K562 (cell line): Measurements from ENCODE around the gene FERMT3. TPM values are rescaled to one million over a fixed set of nuclear protein-coding genes. Genes with fewer than 3 reads are reported as not detected.

ENCODE experiments used
- BRD4 ChIP-seq: fragments of 200-600 bp; sonication (generic); IDR thresholded peaks from 2 replicates; pipeline ENCODE4 v1.6.1; 2017; ENCODE audit warnings: inconsistent platforms
- CBX3 ChIP-seq, 2 experiments: IDR thresholded peaks; 1 replicate in 1 of 2; 2 replicates in 1 of 2; pipeline ENCODE4 v1.6.1; 2012; ENCODE audit warnings: inconsistent platforms in 2 of 2, low read length in 2 of 2, borderline replicate concordance in 1 of 2, control low read depth in 1 of 2
- CHD4 ChIP-seq: fragments of 200-600 bp; sonication (generic); IDR thresholded peaks from 3 replicates; pipeline ENCODE4 v1.6.1; 2012; ENCODE audit warnings: low read depth, mild to moderate bottlenecking, mixed read lengths, low read length, inconsistent platforms; ENCODE audit not compliant: insufficient read depth, insufficient replicate concordance, poor library complexity, severe bottlenecking
- CREM ChIP-seq: IDR thresholded peaks from 2 replicates; pipeline ENCODE4 v1.6.1; 2014; ENCODE audit warnings: antibody characterized with exemption, low read depth
- GABPB2 ChIP-seq: fragments of 250-450 bp; sonication (Bioruptor Pico); conservative IDR thresholded peaks from 2 replicates; pipeline ENCODE4 v1.5.1; 2021; ENCODE audit warnings: mild to moderate bottlenecking
- GMEB1 ChIP-seq: fragments of 250-450 bp; sonication (Bioruptor Pico); IDR thresholded peaks from 2 replicates; pipeline ENCODE4 v1.4.0; 2020; ENCODE audit warnings: mild to moderate bottlenecking
- GTF2E2 ChIP-seq: fragments of 200-800 bp; sonication (Bioruptor generic); IDR thresholded peaks from 2 replicates; pipeline ENCODE4 v1.6.1; 2016; ENCODE audit warnings: missing genetic modification characterization, missing compliant biosample characterization
- GTF3C2 ChIP-seq: IDR thresholded peaks from 3 replicates; pipeline ENCODE4 v1.6.1; 2011; ENCODE audit warnings: borderline replicate concordance, mild to moderate bottlenecking, moderate library complexity; ENCODE audit not compliant: insufficient read length; ENCODE audit errors: extremely low read depth
- HMGXB4 ChIP-seq: sonication (generic); formaldehyde crosslinking; IDR thresholded peaks from 2 replicates; pipeline ENCODE4 v1.8.1; 2023; ENCODE audit warnings: mild to moderate bottlenecking, missing genetic modification reagents
- POLR2H ChIP-seq: IDR thresholded peaks from 2 replicates; pipeline ENCODE4 v1.6.1; 2016; ENCODE audit warnings: missing genetic modification characterization, low read depth, mild to moderate bottlenecking, control low read depth, missing compliant biosample characterization, moderate library complexity
- RUNX1 ChIP-seq: sonication (generic); IDR thresholded peaks from 2 replicates; pipeline ENCODE4 v1.6.1; 2016; ENCODE audit warnings: antibody characterized with exemption, low read depth
- SIN3A ChIP-seq, 2 experiments: fragments of 150-350 bp in 1 of 2; IDR thresholded peaks; 2 replicates each; pipeline ENCODE4 v1.6.1; 2011 to 2016; ENCODE audit warnings: borderline replicate concordance in 2 of 2, low read depth in 2 of 2, low read length in 2 of 2, mild to moderate bottlenecking in 2 of 2, moderate library complexity in 2 of 2; ENCODE audit not compliant: control insufficient read depth in 1 of 2
- SNIP1 ChIP-seq: fragments of 450-650 bp; IDR thresholded peaks from 2 replicates; pipeline ENCODE4 v1.7.1; 2017; ENCODE audit warnings: low read depth, mild to moderate bottlenecking
- TCF15 ChIP-seq: fragments of 250-450 bp; sonication (Bioruptor Pico); IDR thresholded peaks from 2 replicates; pipeline ENCODE4 v1.8.0; 2022; ENCODE audit warnings: moderate library complexity, mild to moderate bottlenecking, inconsistent platforms
- ZBTB26 ChIP-seq: fragments of 450-650 bp; formaldehyde crosslinking; IDR thresholded peaks from 2 replicates; pipeline ENCODE4 v1.4.0; 2022; ENCODE audit warnings: missing genetic modification characterization
- ZNF174 ChIP-seq: fragments of 250-450 bp; sonication (Bioruptor Pico); IDR thresholded peaks from 2 replicates; pipeline ENCODE4 v1.4.0; 2020; ENCODE audit warnings: mild to moderate bottlenecking
- ZNF23 ChIP-seq: fragments of 250-450 bp; sonication (Bioruptor Pico); IDR thresholded peaks from 2 replicates; pipeline ENCODE4 v1.4.0; 2020; ENCODE audit warnings: mild to moderate bottlenecking
- ZNF436 ChIP-seq: fragments of 250-450, 450-650 bp; sonication (Bioruptor Pico); formaldehyde crosslinking; IDR thresholded peaks from 2 replicates; pipeline ENCODE4 v1.7.0; 2020; ENCODE audit warnings: mild to moderate bottlenecking
- polyA plus RNA-seq, 8 experiments: library from polyadenylated mRNA; depleted of rRNA in 4 of 8; stranded (reverse) in 5 of 8; unstranded in 3 of 8; fragments of >200 nt; fragmentation: Nextera tagmentation in 2 of 8; fragmentation: Illumina TruSeq in 1 of 8; extraction: Ambion mirVana in 2 of 8; extraction: Trizol in 1 of 8; gene quantifications; 2 replicates each; pipeline versions ENCODE4 v1.2.1 to v1.2.3, GENCODE V29; 2011 to 2014; ENCODE audit warnings: inconsistent platforms in 1 of 8, missing spikeins in 1 of 8
- total RNA-seq, 7 experiments: library from RNA; depleted of rRNA in 6 of 7; stranded (reverse); fragments of >200 nt in 6 of 7; fragmentation: Illumina TruSeq in 2 of 7; extraction: Trizol in 2 of 7; gene quantifications; 2 replicates each; pipeline versions ENCODE4 v1.2.1 to v1.2.3, GENCODE V29; 2011 to 2021; ENCODE audit warnings: low replicate concordance in 1 of 7

The FERMT3 gene
- total and polyA plus RNA-seq, 9 of the 15 experiments (the other 6 are each of a cell fraction or from before 2014, with no cell fraction given) = 3.2 to 275 (median 79.7) TPM

GRCh38 chr11:64165842-64166635 is 40.5 kb upstream of the FERMT3 start, which contains the start of gene MACROD1 (continued):
- no peak for TF ChIP-seq CHD4
- TF ChIP-seq SNIP1 = peak; percentile 71; the same call in 1 of the 2 replicates
- no peak for TF ChIP-seq CBX3 (IDR thresholded peaks at IDR 0.05; ENCODE audit: borderline replicate concordance in 1 of 2, low read length in 2 of 2)
- no peak for TF ChIP-seq RUNX1
- no peak for TF ChIP-seq POLR2H (tag)
- peak; percentile 79; the same call in 1 of the 2 replicates for TF ChIP-seq HMGXB4 (CRISPR knock-in tag)
- peak; percentile 69 for TF ChIP-seq CREM
- TF ChIP-seq GABPB2 = no peak
- TF ChIP-seq BRD4 = no peak
- no peak for TF ChIP-seq ZNF23 (CRISPR knock-in tag)
- no peak for TF ChIP-seq ZBTB26 (CRISPR knock-in tag)
- TF ChIP-seq SIN3A (IDR thresholded peaks at IDR 0.05; ENCODE audit: borderline replicate concordance in 2 of 2, control insufficient read depth in 1 of 2, low read depth in 2 of 2, low read length in 2 of 2) = peak; percentile 67 to 81; a peak in 1 of 4 replicates
- no peak for TF ChIP-seq ZNF436
- peak; percentile 84; the same call in 1 of the 2 replicates for TF ChIP-seq GTF2E2 (tag)
- no peak; the same call in 1 of the 2 replicates for TF ChIP-seq GMEB1 (CRISPR knock-in tag)
- TF ChIP-seq ZNF174 (CRISPR knock-in tag) = no peak
- TF ChIP-seq GTF3C2 = no peak
- no peak for TF ChIP-seq TCF15 (CRISPR knock-in tag)
